SU-DHL-6 (cell line): ENCODE results near the gene PILRB.

Experiments used
- EZH2phosphoT487 ChIP-seq: fragments of 200-600 bp; sonication (generic), shearing (Covaris generic); conservative IDR thresholded peaks from 2 replicates; pipeline ENCODE4 v1.6.1; 2018; ENCODE audit warnings: mild to moderate bottlenecking, antibody characterized with exemption, low read length, moderate library complexity, mixed read lengths
- TF ChIP-seq, protein P1 (sequence below): fragments of 200-600 bp; sonication (generic); IDR thresholded peaks from one replicate; pipeline ENCODE4 v1.5.1; 2017; ENCODE audit warnings: antibody characterized with exemption, mild to moderate bottlenecking, low read length, moderate library complexity; ENCODE audit not compliant: insufficient read depth, poor library complexity, severe bottlenecking

DNA sequence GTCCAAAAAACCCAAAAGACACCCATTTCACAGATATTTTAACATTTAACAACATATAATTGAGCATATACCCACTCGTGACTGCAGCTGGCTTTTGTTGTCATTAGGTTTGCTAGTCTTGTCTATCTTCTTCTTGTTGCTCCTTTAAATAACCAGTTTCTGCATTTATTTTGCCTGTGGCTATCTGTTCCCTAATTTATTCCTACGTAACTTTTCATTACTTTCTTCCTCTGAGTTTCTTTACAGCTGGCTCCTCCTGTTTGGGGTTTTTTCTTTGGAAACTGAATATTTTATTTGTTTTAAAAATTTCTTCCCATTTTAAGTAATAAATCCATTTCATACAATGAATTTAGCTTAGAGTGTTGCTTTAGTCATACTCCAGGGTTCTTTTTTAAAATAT lies 29.8 kb downstream of the PILRB start:
- TF ChIP-seq, protein P1, sequence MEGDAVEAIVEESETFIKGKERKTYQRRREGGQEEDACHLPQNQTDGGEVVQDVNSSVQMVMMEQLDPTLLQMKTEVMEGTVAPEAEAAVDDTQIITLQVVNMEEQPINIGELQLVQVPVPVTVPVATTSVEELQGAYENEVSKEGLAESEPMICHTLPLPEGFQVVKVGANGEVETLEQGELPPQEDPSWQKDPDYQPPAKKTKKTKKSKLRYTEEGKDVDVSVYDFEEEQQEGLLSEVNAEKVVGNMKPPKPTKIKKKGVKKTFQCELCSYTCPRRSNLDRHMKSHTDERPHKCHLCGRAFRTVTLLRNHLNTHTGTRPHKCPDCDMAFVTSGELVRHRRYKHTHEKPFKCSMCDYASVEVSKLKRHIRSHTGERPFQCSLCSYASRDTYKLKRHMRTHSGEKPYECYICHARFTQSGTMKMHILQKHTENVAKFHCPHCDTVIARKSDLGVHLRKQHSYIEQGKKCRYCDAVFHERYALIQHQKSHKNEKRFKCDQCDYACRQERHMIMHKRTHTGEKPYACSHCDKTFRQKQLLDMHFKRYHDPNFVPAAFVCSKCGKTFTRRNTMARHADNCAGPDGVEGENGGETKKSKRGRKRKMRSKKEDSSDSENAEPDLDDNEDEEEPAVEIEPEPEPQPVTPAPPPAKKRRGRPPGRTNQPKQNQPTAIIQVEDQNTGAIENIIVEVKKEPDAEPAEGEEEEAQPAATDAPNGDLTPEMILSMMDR: no peak
- no peak for TF ChIP-seq EZH2phosphoT487
